OCI-LY7 (cell line): ENCODE measurements around the gene NBEA.

ENCODE experiments used
- CTCF ChIP-seq: fragments of 200-600 bp; sonication (generic); conservative IDR thresholded peaks from 2 replicates; pipeline ENCODE4 v1.5.1; 2014; ENCODE audit warnings: mild to moderate bottlenecking, antibody characterized with exemption, low read length, moderate library complexity, mixed read lengths
- EZH2phosphoT487 ChIP-seq: fragments of 200-600 bp; sonication (generic); IDR thresholded peaks from 2 replicates; pipeline ENCODE4 v1.6.1; 2018; ENCODE audit warnings: low read depth, borderline replicate concordance, mild to moderate bottlenecking, mixed run types, antibody characterized with exemption, low read length, moderate library complexity, mixed read lengths

GRCh38 chr13:35720690-35721554, 778.9 kb downstream of the NBEA start:
- TF ChIP-seq CTCF (peak; percentile 89), EZH2phosphoT487 (no peak)
